Suprapubic skin (tissue), 4 donors: ENCODE results near the gene ELSPBP1. TPM values are rescaled to one million over a fixed set of nuclear protein-coding genes. Genes with fewer than 3 reads are reported as not detected.

Experiments used
- DNase-seq, 2 donors: peaks; one replicate each; pipeline ENCODE4 v3.0.0-alpha.2; 2019; ENCODE audit warnings: low spot score in 2 of 2
- H3K27ac ChIP-seq: fragments of 200-600 bp; sonication (generic); one replicate; pipeline ENCODE4 v1.5.1; 2019
- H3K27me3 ChIP-seq: fragments of 200-600 bp; sonication (generic); one replicate; pipeline ENCODE4 v1.5.1; 2019
- H3K36me3 ChIP-seq: fragments of 200-600 bp; sonication (generic); one replicate; pipeline ENCODE4 v1.5.1; 2019
- H3K4me1 ChIP-seq: fragments of 200-600 bp; sonication (generic); one replicate; pipeline ENCODE4 v1.5.1; 2019
- H3K4me3 ChIP-seq: fragments of 200-600 bp; sonication (generic); one replicate; pipeline ENCODE4 v1.5.1; 2019; ENCODE audit warnings: mild to moderate bottlenecking
- H3K9me3 ChIP-seq: fragments of 200-600 bp; sonication (generic); one replicate; pipeline ENCODE4 v1.5.1; 2019
- EP300 ChIP-seq: sonication (generic); formaldehyde crosslinking; IDR thresholded peaks from one replicate; pipeline ENCODE4 v1.6.1; 2017; ENCODE audit warnings: antibody characterized with exemption
- POLR2A ChIP-seq, 2 donors: fragments of 450-650 bp; IDR thresholded peaks; one replicate each; pipeline ENCODE4 v1.6.1; 2017; ENCODE audit warnings: antibody characterized with exemption in 2 of 2, mild to moderate bottlenecking in 2 of 2, moderate library complexity in 2 of 2
- POLR2AphosphoS5 ChIP-seq, 3 donors: sonication (generic); formaldehyde crosslinking; IDR thresholded peaks; one replicate each; pipeline ENCODE4 v1.6.1; 2017; ENCODE audit warnings: antibody characterized with exemption in 3 of 3
- WGBS: methylation state at CpG from one replicate; pipeline ENCODE4 v1.1.5; 2018; 5-methylcytosine and 5-hydroxymethylcytosine counted together
- total RNA-seq, 4 donors: library from RNA; depleted of rRNA; stranded (reverse); fragments of >200 nt; gene quantifications; one replicate each; pipeline ENCODE4 v1.1.0, GENCODE V29; 2016
- TF ChIP-seq, protein P1 (sequence below), 2 donors: fragments of 200-600 bp in 1 of 2; fragments of 450-650 bp in 1 of 2; sonication (generic) in 1 of 2; IDR thresholded peaks; one replicate each; pipeline ENCODE4 v1.5.1; 2016 to 2019; ENCODE audit warnings: antibody characterized with exemption in 2 of 2, mild to moderate bottlenecking in 1 of 2, moderate library complexity in 1 of 2

ELSPBP1 gene
- total RNA-seq, 4 donors from 2014 or later: not detected

DNA sequence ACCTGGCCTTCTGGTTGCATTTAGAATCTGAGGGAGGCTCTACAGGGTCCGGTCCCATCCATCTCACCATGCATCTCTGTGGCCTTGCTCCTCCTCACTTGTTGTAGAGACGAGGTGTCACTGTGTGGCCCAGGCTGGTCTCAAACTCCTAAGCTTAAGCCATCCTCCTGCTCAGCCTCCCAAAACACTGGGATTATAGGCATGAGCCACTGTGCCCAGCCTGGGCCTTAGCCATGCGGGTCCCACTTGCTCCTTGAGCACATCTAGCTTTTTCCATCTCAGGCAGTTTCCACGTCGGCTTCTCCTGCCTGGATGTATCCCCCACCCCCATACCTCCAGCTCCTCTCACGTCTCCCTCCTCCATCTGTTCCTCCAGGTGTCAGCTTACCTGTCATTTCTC is 9.8 kb downstream of the ELSPBP1 start:
- TF ChIP-seq EP300 (no peak), POLR2A (IDR thresholded peaks at IDR 0.05) (no peak), POLR2AphosphoS5 (IDR thresholded peaks at IDR 0.05) (no peak)
- TF ChIP-seq, protein P1, sequence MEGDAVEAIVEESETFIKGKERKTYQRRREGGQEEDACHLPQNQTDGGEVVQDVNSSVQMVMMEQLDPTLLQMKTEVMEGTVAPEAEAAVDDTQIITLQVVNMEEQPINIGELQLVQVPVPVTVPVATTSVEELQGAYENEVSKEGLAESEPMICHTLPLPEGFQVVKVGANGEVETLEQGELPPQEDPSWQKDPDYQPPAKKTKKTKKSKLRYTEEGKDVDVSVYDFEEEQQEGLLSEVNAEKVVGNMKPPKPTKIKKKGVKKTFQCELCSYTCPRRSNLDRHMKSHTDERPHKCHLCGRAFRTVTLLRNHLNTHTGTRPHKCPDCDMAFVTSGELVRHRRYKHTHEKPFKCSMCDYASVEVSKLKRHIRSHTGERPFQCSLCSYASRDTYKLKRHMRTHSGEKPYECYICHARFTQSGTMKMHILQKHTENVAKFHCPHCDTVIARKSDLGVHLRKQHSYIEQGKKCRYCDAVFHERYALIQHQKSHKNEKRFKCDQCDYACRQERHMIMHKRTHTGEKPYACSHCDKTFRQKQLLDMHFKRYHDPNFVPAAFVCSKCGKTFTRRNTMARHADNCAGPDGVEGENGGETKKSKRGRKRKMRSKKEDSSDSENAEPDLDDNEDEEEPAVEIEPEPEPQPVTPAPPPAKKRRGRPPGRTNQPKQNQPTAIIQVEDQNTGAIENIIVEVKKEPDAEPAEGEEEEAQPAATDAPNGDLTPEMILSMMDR (IDR thresholded peaks at IDR 0.05): no peak
- WGBS: 74% methylated on average over 6 of the region's 6 CpGs
- no peak overlapping the region for H3K27ac ChIP-seq

DNA sequence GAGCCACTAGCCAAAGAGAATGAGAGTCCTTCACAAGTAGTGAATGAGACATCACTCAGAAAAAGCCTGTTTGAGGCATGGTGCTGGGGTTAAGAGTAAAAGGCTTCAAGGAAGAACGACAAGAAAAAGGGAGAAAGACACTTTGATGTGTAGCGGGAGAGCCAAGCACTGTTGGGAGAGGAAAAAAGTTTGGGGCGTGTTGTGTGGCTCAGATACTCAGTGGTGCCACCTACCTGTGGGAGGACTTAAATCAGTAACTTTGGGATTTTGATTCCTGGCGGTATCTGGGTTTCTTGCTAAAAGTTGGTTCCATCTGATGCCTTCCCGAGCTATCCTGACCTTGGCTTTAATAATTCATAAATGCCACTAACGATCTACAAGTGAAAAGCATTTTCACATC is 12.3 kb downstream of the ELSPBP1 start:
- no peaks in the 10 kb centered on the region for H3K9me3 ChIP-seq
- H3K4me3 ChIP-seq: no peak overlapping the region
- DNase-seq: no peak
- no peaks in the 10 kb centered on the region for H3K36me3 ChIP-seq
- H3K4me1 ChIP-seq: no peaks in the 10 kb centered on the region
- no peak for TF ChIP-seq POLR2A (IDR thresholded peaks at IDR 0.05)
- TF ChIP-seq, protein P1 (IDR thresholded peaks at IDR 0.05): no peak
- no peak for TF ChIP-seq POLR2AphosphoS5 (IDR thresholded peaks at IDR 0.05)
- TF ChIP-seq EP300: no peak
- 74% methylated on average over 6 of the region's 6 CpGs for WGBS
- peaks cover 14% of the 10 kb centered on the region for H3K27me3 ChIP-seq
- H3K27ac ChIP-seq: no peak overlapping the region

More for the DNA sequence above, 9.8 kb downstream of the ELSPBP1 start:
- H3K4me3 ChIP-seq: no peak overlapping the region
- no peaks in the 10 kb centered on the region for H3K9me3 ChIP-seq
- H3K27me3 ChIP-seq: peaks cover 21% of the 10 kb centered on the region
- H3K4me1 ChIP-seq: no peaks in the 10 kb centered on the region
- H3K36me3 ChIP-seq: no peaks in the 10 kb centered on the region
- no peak for DNase-seq

DNA sequence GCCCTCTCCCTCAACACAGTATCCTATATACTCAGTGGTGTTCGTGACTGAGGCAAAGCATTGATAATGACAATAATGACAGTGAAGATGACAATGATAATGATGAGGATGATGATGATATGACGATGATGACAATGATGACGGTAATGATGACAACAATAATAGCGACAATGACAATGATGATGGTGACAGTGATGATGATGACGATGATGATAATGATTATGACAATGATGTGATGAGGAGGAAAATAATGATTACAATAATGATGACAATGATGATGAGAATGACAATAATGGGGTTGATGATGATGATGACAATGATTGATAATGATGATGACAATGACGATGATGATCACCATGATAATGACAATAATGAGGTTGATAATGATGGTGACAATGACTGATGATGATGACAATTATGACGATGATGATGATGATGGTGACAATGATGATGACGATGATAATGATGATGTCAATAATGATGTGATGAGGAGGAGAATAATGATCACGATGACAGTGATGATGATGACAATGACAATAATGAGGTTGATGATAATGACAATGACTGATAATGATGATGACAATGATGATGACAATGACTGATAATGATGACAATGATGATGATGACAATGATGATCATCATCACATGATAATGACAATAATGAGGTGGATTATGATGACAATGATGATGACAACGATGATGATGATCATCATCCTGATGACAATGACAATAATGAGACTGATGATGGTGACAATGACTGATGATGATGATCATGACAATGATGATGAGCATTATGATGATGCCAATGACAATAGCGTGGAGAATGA is 16.7 kb downstream of the ELSPBP1 start:
- Histone ChIP-seq H3K27me3 (peaks cover 17% of the 10 kb centered on the region), H3K36me3 (no peaks in the 10 kb centered on the region), H3K27ac (no peak overlapping the region), H3K4me3 (no peak overlapping the region), H3K4me1 (no peaks in the 10 kb centered on the region), H3K9me3 (no peaks in the 10 kb centered on the region)
- TF ChIP-seq EP300 (no peak), POLR2A (IDR thresholded peaks at IDR 0.05) (no peak)
- TF ChIP-seq, protein P1 (IDR thresholded peaks at IDR 0.05): no peak
- DNase-seq: no peak
- 92% methylated on average over 11 of the region's 11 CpGs for WGBS

DNA sequence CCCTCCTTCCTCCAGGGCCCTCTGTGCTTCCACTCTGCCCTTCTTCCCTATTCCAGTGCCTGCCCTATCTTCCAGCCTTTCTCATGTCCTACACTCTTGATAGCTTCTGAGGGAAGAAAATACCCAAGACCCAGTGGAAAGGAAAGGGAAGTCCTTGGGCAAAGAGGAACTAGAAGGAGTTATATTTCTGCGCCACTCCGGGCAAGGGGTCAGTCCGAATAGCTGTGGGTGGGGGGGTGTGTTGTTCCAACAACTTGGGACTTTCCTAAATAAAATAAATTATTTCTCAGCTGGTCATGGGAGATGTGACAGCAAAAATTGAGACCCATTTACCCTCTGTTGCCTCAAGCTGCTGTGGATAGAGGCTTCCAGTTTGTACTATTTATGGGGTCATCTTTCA is 26.3 kb downstream of the ELSPBP1 start:
- TF ChIP-seq POLR2A (IDR thresholded peaks at IDR 0.05) (no peak), EP300 (no peak), POLR2AphosphoS5 (IDR thresholded peaks at IDR 0.05) (no peak)
- TF ChIP-seq, protein P1 (IDR thresholded peaks at IDR 0.05): no peak
- Histone ChIP-seq H3K36me3 (no peaks in the 10 kb centered on the region), H3K4me1 (no peaks in the 10 kb centered on the region), H3K27me3 (peaks cover 22% of the 10 kb centered on the region), H3K27ac (no peak overlapping the region), H3K9me3 (no peaks in the 10 kb centered on the region), H3K4me3 (no peak overlapping the region)
- DNase-seq: no peak
- WGBS: 55% methylated on average over 3 of the region's 3 CpGs

DNA sequence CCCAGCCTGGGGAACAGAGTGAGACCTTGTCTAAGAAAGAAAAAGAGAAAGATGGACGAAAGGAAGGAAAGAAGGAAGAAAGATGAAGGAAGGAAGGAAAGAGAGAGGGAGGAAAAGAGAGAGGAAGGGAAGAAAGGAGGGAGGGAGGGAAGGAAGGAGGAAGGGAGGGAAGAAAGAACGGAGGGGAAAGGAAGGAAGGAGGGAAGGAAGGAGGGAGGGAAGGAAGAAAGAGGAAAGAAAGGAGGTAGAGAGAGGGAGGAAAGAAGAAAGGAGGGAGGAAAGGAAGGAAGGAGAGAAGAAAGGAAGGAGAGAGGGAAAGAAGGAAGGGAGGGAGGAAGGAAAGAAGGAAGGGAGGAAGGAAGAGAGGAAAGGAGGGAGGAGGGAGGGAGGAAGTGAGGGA is 28.6 kb downstream of the ELSPBP1 start:
- no peak for DNase-seq
- 84% methylated on average over 2 of the region's 2 CpGs for WGBS
- TF ChIP-seq POLR2AphosphoS5 (IDR thresholded peaks at IDR 0.05) (no peak), EP300 (no peak), POLR2A (IDR thresholded peaks at IDR 0.05) (no peak)
- TF ChIP-seq, protein P1 (IDR thresholded peaks at IDR 0.05): no peak

More for the DNA sequence above, 28.6 kb downstream of the ELSPBP1 start:
- H3K4me3 ChIP-seq: no peak overlapping the region
- H3K4me1 ChIP-seq: no peaks in the 10 kb centered on the region
- H3K27me3 ChIP-seq: peaks cover 14% of the 10 kb centered on the region
- H3K36me3 ChIP-seq: no peaks in the 10 kb centered on the region
- H3K9me3 ChIP-seq: no peaks in the 10 kb centered on the region
- H3K27ac ChIP-seq: no peak overlapping the region
